Measurements from ENCODE around the gene CBX1.
"Not testable (repeated sequence)": the region's sequence is repeated elsewhere in the genome, so short reads cannot be mapped to it uniquely, and the experiment has no call there.

The CBX1 gene

DNA sequence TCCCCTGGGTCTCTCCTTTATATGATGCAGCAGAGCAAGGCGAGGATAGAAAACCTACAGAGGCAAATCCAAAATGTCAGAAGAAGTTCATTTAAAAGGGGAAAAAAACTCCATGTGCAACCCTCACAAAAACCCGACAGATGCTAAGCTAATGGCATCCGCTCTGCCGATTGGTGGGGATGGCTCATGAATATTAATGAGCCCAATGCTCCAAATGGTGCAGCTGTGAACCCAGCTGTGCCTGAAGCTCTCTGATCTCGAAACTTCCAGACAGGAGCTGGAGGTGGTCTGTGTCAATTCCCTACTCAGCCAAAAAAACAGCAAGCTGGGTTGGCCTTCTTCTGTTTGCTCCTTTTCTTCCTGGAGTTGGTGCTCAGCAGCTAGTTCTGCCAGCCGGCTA lies 21.8 kb upstream of the CBX1 start:
- DNase-seq, result peak; percentile 81

DNA sequence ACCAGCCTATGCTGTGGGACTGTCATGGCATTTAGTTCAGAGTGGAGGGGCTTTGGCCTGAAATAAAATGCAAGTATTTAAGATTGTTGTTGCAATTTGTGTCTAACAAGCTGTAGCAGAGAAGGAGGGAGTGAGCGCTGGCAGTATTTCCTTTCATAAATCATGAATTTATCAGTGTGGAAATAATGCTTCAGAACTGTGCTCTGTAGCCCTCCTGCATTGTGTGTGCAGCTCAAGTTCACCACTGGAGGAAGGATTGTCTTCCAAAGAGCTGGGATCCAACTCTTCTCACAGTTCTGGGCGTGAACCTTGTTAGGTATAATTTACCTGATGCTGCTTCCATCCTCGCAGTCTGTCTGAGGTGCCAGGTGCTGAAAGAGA lies 21.4 kb upstream of the CBX1 start:
- DNase-seq, result no peak

GRCh38 chr17:48121923-48122664 lies 20.8 kb upstream of the CBX1 start:
- peak; percentile 62 for DNase-seq

DNA sequence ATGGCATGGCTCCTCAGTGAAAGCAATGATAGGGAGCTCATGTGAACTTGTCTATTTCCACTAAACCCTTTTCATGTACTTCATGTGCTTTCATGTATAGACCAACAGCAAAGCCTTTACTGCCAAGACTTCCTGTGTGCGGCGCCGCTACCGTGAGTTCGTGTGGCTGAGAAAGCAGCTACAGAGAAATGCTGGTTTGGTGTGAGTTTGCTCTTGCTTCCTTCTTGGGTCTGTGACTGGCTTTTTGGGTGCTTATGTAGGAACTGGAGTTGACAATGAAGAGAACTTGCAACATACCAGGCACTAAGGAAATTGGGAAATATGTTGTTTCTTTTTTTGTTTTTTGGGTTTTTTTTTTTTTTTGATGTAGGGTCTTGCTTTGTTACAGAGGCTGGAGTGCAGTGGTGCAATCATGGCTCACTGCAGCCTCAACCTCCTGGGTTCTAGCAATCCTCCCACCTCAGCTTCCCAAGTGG lies 12.0 kb upstream of the CBX1 start:
- no peak for DNase-seq

DNA sequence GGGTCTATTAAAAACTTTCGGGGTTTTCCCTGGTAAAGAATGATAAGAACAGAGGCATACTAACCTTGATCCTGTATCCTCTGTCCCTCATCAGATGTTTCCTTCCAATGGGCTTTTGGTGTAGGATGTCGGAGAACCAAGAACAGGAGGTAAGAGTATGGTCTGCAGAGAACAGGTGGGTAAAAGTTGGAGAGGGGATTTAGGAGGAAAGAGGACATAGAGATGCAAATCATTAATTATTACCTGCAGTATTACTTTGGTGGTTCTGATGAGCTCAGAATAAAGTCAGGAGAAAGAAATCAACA lies 10.6 kb upstream of the CBX1 start:
- DNase-seq, result no peak

- no peak for DNase-seq
These were observed 9.5 kb upstream of the CBX1 start for GRCh38 chr17:48110761-48111160.

GRCh38 chr17:48107137-48108055 lies 6.1 kb upstream of the CBX1 start, which contains the start of gene SNX11:
Gene SNX11, plus strand, starts transcription at chr17:48107766. Its CDS starts 4,278 bp downstream, at chr17:48112044.
- DNase-seq, result peak; percentile 90

DNA sequence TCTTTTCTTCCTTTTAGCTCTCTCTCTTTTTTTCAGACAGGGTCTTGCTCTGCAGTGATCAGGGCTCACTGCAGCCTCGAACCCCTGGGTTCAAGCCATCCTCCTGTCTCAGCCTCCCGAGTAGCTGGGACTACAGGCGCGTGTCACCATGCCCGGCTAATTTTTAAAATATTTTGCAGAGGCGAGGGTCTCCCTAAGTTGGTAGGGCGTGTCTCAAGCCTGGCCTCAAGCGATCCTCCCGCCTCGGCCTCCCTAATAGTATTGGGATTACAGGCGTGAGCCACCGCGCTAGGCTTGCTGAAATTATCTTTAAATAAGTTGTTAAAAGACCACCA lies 5.5 kb upstream of the CBX1 start:
- no peak for DNase-seq

DNA sequence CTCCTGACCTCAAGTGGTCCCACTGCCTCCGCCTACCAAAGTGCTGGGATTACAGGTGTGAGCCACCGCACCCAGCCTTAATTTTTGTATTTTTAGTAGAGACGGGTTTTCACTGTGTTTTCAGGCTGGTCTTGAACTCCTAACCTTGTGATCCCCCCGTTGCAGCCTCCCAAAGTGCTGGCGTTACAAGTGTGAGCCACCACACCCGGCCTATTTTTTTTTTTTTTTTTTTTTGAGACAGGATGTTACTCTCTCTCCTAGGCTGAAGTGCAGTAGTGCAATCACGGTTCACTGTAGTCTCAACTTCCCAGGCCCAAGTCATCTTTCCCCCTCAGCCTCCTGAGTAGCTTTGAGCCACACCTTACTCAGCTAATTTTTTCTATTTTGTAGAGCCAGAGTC lies 3.2 kb upstream of the CBX1 start:
- DNase-seq, result no peak

DNA sequence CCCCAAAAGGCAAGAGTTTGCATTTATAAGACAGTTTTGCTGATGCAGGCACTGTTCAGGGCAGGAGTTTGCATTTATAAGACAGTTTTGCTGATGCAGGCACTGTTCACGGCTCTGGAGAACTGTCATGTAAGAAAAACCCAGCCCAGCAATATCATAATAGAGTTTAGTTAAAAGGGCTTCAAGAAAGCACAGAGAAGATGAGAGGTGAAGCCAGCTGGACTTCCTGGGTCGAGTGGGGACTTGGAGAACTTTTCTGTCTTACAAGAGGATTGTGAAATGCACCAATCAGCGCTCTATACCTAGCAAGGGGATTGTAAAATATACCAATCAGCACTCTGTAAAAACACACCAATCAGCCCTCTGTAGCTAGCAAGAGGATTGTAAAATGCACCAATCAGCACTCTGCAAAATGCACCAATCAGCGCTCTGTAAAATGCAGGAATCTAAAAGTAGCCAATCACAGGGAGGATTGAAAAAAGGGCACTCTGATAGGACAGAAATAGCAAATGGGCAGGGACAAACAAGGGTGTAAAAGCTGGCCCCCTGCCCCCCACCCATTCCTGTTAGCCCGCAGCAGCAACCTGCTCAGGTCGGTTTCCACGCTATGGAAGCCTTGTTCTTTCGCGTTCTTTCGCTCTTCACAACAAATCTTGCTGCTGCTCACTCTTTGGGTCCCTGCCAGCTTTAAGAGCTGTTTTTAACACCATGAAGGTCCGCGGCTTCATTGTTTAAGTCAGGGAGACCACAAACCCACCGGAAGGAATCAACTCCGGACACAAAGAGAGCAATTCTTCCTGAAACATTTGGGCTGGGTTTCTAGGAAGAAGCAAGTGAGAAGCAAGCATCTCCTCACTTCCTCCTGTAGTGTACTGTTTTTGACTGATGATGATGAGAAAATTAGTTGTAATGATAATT lies 1.8 kb upstream of the CBX1 start:
- DNase-seq, result no peak

- no peak for DNase-seq
These were observed 919 bp upstream of the CBX1 start for GRCh38 chr17:48102043-48102750.

DNA sequence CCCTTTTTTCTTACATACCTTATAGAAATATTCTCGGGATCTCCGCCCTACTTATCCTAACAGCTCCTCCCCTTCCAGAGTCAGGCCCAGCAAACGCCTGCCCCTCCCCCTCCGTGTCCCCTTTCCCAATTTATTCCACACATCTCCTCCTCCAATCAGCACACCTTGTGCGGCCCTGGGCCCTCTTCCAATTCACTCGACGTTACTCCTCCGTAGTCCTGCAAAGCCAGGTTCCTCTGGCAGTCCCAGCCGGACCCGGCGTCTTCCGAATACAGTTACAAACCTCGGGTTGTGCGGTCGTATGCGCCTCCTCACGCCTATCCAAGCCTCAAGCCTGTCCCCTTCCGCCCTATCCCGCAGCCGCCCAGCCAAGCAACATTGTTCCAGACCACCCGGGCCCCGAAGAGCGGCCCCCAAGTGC lies 677 bp downstream of the CBX1 start:
- no peak for DNase-seq

GRCh38 chr17:48100160-48100559 lies 1.1 kb downstream of the CBX1 start:
- DNase-seq, result no peak

- DNase-seq, result no peak
These were observed 5.7 kb downstream of the CBX1 start for GRCh38 chr17:48095611-48096010.

DNA sequence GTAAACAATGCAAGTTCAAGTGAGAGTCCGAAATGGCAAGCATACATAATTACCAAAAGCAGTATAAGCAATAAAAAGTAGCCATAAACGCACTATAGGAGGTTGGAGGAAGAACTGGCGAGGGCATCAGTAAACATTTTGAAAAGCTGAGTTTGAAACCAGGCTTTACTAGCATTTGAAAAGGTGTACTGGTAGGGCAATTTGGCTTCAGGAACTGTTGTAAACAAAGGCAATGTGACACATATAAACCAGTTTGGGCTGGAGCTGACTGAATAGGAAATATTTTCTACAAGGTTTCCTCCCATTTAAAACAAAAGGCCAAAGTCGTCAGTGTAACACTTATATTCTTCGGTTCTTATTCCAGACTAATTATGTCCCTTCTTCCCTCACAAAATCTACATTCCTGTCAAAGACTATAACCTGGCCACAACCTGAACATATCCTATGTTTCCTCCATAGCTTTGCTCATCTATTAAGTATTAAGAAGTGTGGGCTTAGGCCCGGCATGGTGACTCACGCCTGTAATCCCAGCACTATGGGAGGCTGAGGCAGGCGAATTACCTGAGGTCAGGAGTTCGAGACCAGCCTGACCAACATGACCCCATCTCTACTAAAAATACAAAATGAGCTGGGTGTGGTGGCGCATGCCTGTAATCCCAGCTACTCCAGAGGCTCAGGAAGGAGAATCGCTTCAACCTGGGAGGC lies 7.8 kb downstream of the CBX1 start:
- no peak for DNase-seq

- DNase-seq, result no peak
These were observed 16.3 kb downstream of the CBX1 start for GRCh38 chr17:48084932-48085331.

GRCh38 chr17:48081858-48082257 lies 19.4 kb downstream of the CBX1 start:
- no peak for DNase-seq

DNA sequence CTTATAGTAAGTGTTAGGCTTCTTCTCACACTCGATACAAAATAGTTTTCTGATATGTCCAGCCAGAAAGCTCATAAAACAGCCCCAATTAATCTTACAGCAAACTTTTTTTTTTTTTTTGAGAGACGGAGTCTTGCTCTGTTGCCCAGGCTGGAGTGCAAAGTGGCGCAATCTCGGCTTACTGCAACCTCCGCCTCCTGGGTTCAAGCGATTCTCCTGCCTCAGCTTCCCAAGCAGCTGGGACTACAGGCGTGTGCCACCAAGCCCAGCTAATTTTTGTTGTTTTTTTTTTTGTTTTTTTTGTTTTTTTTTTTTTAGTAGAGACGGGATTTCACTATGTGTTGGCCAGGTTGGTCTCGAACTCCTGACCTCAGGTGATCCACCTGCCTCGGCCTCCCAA lies 24.1 kb downstream of the CBX1 start:
- DNase-seq, result not testable (repeated sequence)

- DNase-seq, result peak; percentile 83
These were observed 26.8 kb downstream of the CBX1 start for GRCh38 chr17:48074322-48075081.

GRCh38 chr17:48073566-48074094 lies 27.6 kb downstream of the CBX1 start:
- DNase-seq, result not testable (repeated sequence)

- DNase-seq, result not testable (repeated sequence)
These were observed 28.5 kb downstream of the CBX1 start for GRCh38 chr17:48072811-48073210.
